Prostate gland (tissue), 2 donors: Measurements from ENCODE around the gene RAB3GAP2.

Source experiments
- POLR2A ChIP-seq: fragments of 450-650 bp; IDR thresholded peaks from one replicate; pipeline ENCODE4 v1.6.1; 2016; ENCODE audit warnings: antibody characterized with exemption, mild to moderate bottlenecking
- TF ChIP-seq, protein P1 (sequence below), 4 experiments: fragments of 200-600 bp in 2 of 4; fragments of 450-650 bp in 2 of 4; sonication (generic) in 2 of 4; IDR thresholded peaks; 1 replicate in 3 of 4; 2 replicates in 1 of 4; pipeline ENCODE4 v1.5.1; 2016 to 2019; ENCODE audit warnings: antibody characterized with exemption in 4 of 4, mild to moderate bottlenecking in 2 of 4, moderate library complexity in 2 of 4

DNA sequence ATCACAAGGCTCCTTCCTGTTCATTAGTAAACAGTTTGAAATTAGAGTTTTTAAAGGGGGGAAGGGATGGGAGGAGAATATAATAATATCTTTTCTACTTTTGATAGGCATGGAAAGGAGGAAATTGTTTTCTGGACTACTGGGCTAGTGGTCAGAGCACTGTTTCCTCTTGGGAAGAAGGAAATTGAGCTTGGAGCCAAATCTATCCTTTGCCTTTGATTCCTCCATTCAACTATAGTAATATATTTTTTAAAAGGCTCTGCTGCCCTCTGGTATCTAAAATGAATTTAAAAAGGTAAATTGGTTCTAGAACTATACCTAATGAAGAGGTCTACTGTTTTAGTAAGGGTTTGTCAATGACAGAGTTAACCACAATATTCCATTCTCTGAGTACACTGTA lies 172.4 kb downstream of the RAB3GAP2 start:
- TF ChIP-seq, protein P1, sequence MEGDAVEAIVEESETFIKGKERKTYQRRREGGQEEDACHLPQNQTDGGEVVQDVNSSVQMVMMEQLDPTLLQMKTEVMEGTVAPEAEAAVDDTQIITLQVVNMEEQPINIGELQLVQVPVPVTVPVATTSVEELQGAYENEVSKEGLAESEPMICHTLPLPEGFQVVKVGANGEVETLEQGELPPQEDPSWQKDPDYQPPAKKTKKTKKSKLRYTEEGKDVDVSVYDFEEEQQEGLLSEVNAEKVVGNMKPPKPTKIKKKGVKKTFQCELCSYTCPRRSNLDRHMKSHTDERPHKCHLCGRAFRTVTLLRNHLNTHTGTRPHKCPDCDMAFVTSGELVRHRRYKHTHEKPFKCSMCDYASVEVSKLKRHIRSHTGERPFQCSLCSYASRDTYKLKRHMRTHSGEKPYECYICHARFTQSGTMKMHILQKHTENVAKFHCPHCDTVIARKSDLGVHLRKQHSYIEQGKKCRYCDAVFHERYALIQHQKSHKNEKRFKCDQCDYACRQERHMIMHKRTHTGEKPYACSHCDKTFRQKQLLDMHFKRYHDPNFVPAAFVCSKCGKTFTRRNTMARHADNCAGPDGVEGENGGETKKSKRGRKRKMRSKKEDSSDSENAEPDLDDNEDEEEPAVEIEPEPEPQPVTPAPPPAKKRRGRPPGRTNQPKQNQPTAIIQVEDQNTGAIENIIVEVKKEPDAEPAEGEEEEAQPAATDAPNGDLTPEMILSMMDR (IDR thresholded peaks at IDR 0.05): no peak
- TF ChIP-seq POLR2A: no peak
